Dedifferentiated amniotic fluid mesenchymal stem cell (primary cell): Measurements from ENCODE around the gene INSM1.
A peak's percentile ranks its signal among the peaks of the same experiment; 100 is the strongest.

Experiments
- DNase-seq: peaks from one replicate; pipeline ENCODE4 v3.0.0-alpha.2; 2016; ENCODE audit errors: extremely low spot score

Gene INSM1

DNA sequence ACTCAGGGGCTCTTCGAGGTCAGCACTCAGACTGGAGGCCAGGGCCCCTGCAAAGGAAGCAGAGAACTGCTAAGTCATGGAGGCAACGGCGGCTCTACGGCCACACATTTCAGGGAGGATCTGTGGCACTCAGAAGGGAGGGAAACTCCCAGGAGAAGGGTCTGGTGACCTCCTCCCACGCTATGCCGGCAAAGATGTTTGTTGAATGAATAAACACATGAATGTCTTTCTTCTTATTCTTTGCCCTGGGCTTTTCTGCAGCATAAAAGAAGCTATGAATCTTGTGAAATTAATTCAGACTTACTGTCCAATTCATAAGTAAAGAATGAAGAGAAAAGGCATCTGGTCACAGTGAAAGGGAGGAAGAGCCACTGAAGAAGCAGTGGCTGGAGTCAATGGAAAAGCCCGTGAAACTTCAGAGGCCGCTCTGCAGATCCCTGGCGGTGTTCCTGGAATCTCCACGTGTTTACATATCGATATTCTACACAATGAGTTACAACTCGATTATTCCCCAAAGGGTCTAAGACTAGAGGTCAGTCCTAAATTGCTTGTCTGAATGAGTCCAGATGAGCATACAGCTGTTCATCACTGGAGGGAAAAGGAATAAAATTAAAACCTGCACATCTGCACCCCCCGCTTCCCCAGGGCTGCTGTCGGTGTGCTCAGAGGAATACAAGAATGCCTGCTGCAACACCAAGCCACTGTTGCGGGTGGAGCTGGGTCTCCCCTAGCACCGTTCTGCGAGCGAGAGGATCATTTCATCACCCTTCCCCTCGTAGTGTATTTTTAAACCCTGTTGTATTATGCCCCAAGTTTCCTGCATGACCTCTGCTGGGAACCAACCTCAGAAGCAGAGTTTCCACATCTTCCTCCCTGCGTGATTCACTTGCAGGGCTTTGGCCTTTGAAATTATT lies 25.6 kb downstream of the INSM1 start:
- peak; percentile 52 for DNase-seq

GRCh38 chr20:20395087-20395486 lies 27.2 kb downstream of the INSM1 start:
- DNase-seq, result no peak

GRCh38 chr20:20395903-20396568 lies 28.1 kb downstream of the INSM1 start:
- no peak for DNase-seq

GRCh38 chr20:20396794-20397193 lies 28.9 kb downstream of the INSM1 start:
- no peak for DNase-seq

- no peak for DNase-seq
These were observed 30.2 kb downstream of the INSM1 start for GRCh38 chr20:20398123-20398522.

GRCh38 chr20:20399531-20400500 lies 31.9 kb downstream of the INSM1 start:
- DNase-seq, result no peak

DNA sequence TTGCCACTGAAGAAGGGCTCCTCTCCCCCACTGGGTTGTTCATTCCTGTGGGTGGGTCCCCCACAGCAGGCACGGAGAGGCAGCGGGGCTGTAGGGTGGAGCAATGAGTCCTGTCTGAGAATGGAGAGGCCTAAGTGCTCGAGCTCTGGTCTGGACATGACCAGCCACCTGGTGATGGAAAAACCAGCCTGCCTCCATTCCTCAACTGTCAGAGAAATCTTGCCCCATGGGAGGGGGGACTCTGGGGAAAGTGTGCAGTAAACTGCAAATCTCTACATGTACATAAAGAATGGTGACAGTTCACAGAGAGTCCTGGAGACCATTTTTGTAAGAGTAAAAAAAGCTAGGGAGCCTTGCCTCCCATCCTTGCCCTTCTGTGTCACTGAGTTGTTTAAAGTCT lies 34.1 kb downstream of the INSM1 start:
- DNase-seq, result no peak

DNA sequence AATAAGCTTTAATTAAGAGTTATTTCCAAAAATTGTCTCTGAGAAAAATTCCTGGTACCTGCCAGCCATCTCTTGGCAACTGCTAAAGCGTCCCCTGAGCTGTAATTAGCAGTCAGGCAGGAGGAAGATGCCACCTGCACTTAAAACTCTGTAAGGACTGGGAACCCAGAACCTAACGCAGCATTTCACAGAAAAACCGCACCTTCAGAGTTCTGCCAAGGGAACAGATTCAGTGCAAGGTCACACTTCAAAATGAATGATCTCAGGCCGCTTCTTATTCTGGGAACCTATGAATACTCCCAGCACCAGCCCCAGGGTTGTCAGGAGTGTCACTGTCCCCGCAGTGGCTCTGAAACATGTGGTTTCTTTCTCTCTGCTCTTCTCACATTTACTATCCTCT lies 36.7 kb downstream of the INSM1 start:
- no peak for DNase-seq

DNA sequence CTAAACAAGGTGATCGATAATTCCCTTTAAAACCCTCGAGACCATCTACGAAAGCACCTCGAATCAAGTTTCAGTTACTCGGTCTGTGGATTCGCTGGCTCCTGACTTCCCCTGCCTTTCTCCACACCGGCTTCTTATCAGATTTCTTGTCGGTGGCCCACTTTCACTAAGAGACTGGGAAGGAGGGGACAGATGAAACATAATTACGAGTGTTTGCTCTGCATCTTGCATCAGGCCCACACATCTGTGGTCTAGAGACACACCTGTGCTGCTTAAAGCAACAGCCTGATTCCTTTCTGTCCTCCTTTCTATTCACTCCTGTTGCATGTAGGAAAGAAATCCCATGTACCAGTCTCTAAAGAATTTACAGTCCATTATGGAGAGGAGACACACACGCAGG lies 37.7 kb downstream of the INSM1 start:
- no peak for DNase-seq

DNA sequence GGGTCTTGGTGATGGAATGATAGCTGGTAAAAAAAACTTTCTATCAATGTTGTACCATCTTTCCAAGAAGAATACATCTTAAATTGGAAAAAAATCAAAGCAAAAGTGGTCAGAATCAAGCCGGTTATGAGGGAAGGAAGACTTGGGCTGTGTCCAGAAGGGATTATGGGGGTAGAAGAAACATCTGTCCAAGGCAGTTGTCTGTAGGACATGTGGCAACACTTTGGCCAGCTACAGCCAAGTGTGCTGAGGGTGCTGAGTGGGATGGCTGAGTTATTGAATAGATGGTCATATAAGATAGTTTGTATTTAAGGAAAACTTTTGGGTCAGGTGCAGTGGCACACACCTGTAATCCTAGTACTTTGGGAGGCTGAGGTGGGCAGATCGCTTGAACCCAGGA lies 38.4 kb downstream of the INSM1 start:
- no peak for DNase-seq

DNA sequence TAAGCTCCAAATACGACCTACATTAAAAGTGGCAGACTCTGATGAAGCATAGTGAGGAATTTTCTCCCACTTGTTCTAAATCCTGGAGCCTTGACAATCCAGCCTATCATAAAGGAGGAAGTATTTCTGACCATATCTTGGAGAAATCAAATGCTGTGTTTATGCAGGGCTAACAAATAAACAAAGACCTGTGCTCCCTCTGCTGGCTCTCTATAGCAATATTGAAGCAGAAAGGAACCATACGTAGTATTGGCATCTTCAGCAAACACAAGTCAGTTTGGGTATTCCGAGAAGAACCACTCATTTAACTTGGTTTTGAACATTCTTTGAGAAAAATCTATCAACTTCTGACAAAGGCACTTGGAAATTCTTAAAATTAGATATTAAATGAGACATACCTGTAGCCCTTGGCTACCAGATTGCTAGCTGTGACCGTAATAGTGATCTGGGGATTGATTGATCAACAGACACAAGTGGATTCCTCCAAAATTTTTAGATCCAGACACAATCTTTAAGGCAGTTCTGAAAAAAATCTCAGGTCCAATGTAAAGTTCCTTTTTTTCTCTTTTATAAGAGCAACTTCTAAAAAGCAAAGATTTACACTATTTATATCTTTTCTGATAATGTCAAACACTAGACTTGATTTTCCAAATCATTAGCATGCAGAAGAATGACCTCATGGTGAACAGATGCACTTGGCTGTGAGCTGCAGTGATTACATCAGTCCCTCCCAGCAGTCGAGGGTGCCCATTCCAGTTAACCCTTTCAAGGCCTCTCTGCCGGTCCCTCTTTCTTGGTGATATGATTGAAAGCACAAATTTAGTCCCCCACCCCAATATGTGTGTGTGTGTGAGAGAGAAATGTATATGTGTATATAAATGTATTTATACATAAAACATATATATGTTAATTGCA lies 40.2 kb downstream of the INSM1 start:
- DNase-seq, result no peak

DNA sequence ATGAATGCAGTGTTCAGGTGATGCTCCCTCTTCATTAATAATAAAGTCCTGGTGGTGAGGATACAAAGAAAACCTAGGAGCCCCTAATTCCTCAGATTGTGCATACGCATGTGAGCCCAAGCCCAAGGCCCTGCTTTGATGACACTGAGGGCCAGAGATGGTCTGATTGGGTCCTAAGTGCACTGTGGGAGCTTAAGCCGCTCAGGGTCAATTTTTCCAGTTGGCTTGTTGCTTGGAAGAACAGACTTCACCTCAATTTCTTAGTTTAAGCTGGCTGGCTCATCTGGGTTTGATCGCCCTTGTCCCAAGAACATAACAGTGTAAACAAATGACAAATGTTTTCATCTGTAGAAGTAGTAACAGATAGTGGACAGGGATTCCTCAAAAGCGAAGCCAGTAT lies 41.4 kb downstream of the INSM1 start:
- no peak for DNase-seq

DNA sequence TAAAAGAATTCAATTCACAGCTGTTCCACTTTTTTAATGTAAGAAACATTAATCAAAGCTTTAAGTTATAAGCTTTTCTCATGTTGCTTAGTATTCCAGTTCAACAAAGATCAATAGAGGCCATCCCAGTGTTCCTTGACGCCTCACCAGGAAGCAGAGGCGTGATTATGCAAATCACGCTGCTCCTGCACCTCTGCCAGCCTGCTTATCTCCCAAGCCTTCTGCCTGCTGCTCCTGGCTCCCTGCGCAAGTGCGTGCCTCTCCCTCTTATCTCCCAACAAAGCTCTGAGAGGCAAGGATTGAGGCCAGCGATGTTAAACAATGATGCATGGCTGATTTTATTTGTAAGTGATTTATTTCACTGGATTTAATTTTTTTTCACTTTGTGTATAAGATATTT lies 42.8 kb downstream of the INSM1 start:
- no peak for DNase-seq

GRCh38 chr20:20411402-20411801 lies 43.5 kb downstream of the INSM1 start:
- no peak for DNase-seq

DNA sequence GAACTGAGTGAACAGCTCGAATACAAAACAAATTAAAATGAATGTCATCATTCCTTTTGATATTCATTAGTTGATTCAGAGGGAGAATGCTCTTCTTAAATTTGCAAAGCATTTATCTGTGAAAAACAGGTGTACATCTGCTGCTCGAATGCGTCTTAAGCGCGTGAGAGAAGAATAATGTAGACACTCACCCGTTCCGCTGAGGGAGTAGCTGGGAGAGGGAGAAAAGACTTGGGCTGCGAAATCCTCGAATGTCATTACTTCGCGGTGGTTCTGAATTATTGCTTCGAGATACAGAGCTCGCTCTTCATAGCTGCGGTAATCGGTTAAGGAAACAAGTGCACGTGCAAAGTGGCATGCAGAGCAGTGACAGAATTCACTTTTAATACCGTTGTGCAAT lies 43.9 kb downstream of the INSM1 start:
- no peak for DNase-seq

DNA sequence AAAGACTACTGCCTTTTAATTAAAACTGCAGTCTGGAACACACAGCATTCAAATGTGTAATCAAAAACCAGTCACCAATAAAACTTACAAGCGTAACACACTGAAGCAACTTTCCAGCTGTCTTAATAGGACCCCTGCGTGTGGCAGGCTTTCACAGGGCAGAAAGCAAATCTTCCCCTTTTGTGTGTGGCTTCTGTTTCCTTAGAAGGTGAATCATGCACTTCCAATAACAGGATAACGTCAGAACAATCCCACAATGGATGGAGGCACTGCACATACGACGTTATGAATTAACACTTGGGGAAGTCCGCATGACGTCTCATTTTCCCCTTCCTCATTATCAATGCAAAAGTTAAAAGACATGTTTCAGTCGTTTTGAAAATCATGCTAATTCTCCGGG lies 44.8 kb downstream of the INSM1 start:
- no peak for DNase-seq

- no peak for DNase-seq
These were observed 45.9 kb downstream of the INSM1 start for GRCh38 chr20:20413810-20414281.

GRCh38 chr20:20414640-20415220 lies 46.8 kb downstream of the INSM1 start:
- no peak for DNase-seq

DNA sequence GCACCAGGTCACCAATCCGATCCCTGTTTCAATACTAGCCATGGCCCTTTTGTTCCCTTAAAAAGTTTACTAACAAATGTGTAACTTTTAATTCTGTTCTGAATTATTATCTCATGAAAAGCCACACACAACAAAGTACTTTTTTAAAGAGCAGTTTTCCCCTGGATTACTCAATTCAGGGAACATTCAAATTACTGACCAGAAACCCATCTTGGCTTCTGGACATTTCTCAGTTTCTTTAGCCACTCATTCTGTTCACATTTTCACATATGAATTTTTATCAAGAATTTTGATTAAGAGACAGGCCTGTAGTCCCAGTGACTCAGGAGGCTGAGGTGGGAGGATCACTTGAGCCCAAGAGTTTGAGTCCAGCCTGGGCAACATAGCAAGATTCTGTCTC lies 47.4 kb downstream of the INSM1 start:
- no peak for DNase-seq

- no peak for DNase-seq
These were observed 50.2 kb downstream of the INSM1 start for GRCh38 chr20:20417876-20418676.
